H1 (cell line): Measurements from ENCODE around the gene TUT7. TPM values are rescaled to one million over a fixed set of nuclear protein-coding genes. Genes with fewer than 3 reads are reported as not detected.

ENCODE experiments used
- CTCF ChIA-PET: fragments of 300-600 bp; sonication (Branson Sonifier 250); formaldehyde crosslinking; loops from one replicate; lab custom pipeline; 2021; ENCODE audit not compliant: partially characterized antibody; lab: Charles Lee
- POLR2A ChIA-PET: fragments of 300-600 bp; sonication (Branson Sonifier 250); formaldehyde crosslinking; loops from one replicate; lab custom pipeline; 2021; ENCODE audit warnings: inconsistent platforms; ENCODE audit not compliant: partially characterized antibody; lab: Charles Lee
- DNase-seq, 2 experiments: peaks; one replicate each; pipeline versions ENCODE4 v3.0.0 to v3.0.0-alpha.2; 2010 to 2022; ENCODE audit warnings: low spot score in 2 of 2, low read depth in 1 of 2, mixed read lengths in 1 of 2
- FAIRE-seq: peaks from 2 replicates; lab custom pipeline; 2011; peaks lifted over from hg19 to GRCh38; lab: Jason Lieb, UNC
- H2AFZ ChIP-seq: 2 replicates; pipeline ENCODE4 v1.8.1; 2012; ENCODE audit warnings: low read length, inconsistent platforms
- H2AK5ac ChIP-seq: 2 replicates; pipeline ENCODE4 v1.6.1; 2013; ENCODE audit warnings: low read depth, low read length
- H2BK120ac ChIP-seq: replicated peaks from 2 replicates; pipeline ENCODE3; 2013; ENCODE audit warnings: low read depth, low read length, inconsistent platforms
- H2BK12ac ChIP-seq: 2 replicates; pipeline ENCODE4 v1.6.1; 2013; ENCODE audit warnings: low read depth, low read length
- H2BK15ac ChIP-seq: 2 replicates; pipeline ENCODE4 v1.6.1; 2013; ENCODE audit warnings: low read length
- H2BK20ac ChIP-seq: 2 replicates; pipeline ENCODE4 v1.6.1; 2013; ENCODE audit warnings: low read length
- H2BK5ac ChIP-seq: 2 replicates; pipeline ENCODE4 v1.6.1; 2013; ENCODE audit warnings: low read depth, low read length
- H3K14ac ChIP-seq: 2 replicates; pipeline ENCODE4 v1.6.1; 2013; ENCODE audit warnings: inconsistent platforms; ENCODE audit not compliant: insufficient read length
- H3K18ac ChIP-seq: 2 replicates; pipeline ENCODE4 v1.6.1; 2013; ENCODE audit warnings: low read length; ENCODE audit errors: extremely low read depth
- H3K23ac ChIP-seq: 2 replicates; pipeline ENCODE4 v1.6.1; 2013; ENCODE audit warnings: inconsistent platforms; ENCODE audit not compliant: insufficient read length
- H3K23me2 ChIP-seq: 2 replicates; pipeline ENCODE4 v1.6.1; 2013; ENCODE audit warnings: low read depth, low read length
- H3K27ac ChIP-seq: 2 replicates; pipeline ENCODE4 v1.6.1; 2011; ENCODE audit warnings: low read depth, low read length, inconsistent platforms
- H3K27me3 ChIP-seq, 4 experiments: replicated peaks in 1 of 4; 1 replicate in 1 of 4; 2 replicates in 3 of 4; pipeline versions ENCODE4 v1.6.1 to v1.8.1; 2011 to 2013; ENCODE audit warnings: low read length in 3 of 4, mild to moderate bottlenecking in 3 of 4, inconsistent platforms in 2 of 4, mixed read lengths in 2 of 4, moderate library complexity in 1 of 4; ENCODE audit not compliant: control insufficient read depth in 3 of 4, insufficient read depth in 3 of 4; ENCODE audit errors: extremely low read depth in 1 of 4
- H3K36me3 ChIP-seq, 4 experiments: 2 replicates each; pipeline versions ENCODE4 v1.6.1 to v1.8.1; 2011 to 2013; ENCODE audit warnings: mild to moderate bottlenecking in 4 of 4, low read length in 3 of 4, moderate library complexity in 2 of 4, control low read depth in 1 of 4, inconsistent platforms in 1 of 4; ENCODE audit not compliant: insufficient read depth in 4 of 4, control insufficient read depth in 2 of 4
- H3K4ac ChIP-seq: replicated peaks from 2 replicates; pipeline ENCODE3; 2013; ENCODE audit warnings: low read length, low read depth, mixed read lengths, inconsistent platforms; ENCODE audit not compliant: insufficient read length
- H3K4me1 ChIP-seq, 4 experiments: replicated peaks in 1 of 4; 1 replicate in 1 of 4; 2 replicates in 3 of 4; pipeline versions ENCODE4 v1.6.1 to v1.8.1; 2011 to 2013; ENCODE audit warnings: low read length in 3 of 4, inconsistent platforms in 2 of 4, mixed read lengths in 1 of 4; ENCODE audit not compliant: insufficient read depth in 4 of 4, control insufficient read depth in 3 of 4
- H3K4me2 ChIP-seq, 2 experiments: 2 replicates each; pipeline versions ENCODE4 v1.6.1 to v1.8.1; 2011 to 2013; ENCODE audit warnings: low read depth in 2 of 2, low read length in 2 of 2, control low read depth in 1 of 2, inconsistent platforms in 1 of 2, mild to moderate bottlenecking in 1 of 2; ENCODE audit not compliant: insufficient read depth in 1 of 2
- H3K4me3 ChIP-seq, 4 experiments: fragments of 200-600, 300-600 bp in 1 of 4; sonication (generic), shearing (Covaris generic), sonication (Bioruptor Twin) in 1 of 4; 2 replicates each; pipeline versions ENCODE4 v1.5.1 to v1.8.1; 2011 to 2016; ENCODE audit warnings: low read length in 4 of 4, low read depth in 3 of 4, control low read depth in 2 of 4, inconsistent platforms in 2 of 4, mild to moderate bottlenecking in 2 of 4, mixed read lengths in 1 of 4, moderate library complexity in 1 of 4; ENCODE audit not compliant: insufficient read depth in 2 of 4; ENCODE audit errors: extremely low read depth in 1 of 4
- H3K56ac ChIP-seq: replicated peaks from 2 replicates; pipeline ENCODE3; 2013; ENCODE audit warnings: low read depth, mild to moderate bottlenecking, mixed read lengths, low read length, inconsistent platforms; ENCODE audit not compliant: insufficient read length
- H3K79me1 ChIP-seq: 2 replicates; pipeline ENCODE4 v1.6.1; 2013; ENCODE audit warnings: low read depth, low read length, control low read depth
- H3K79me2 ChIP-seq, 2 experiments: 2 replicates each; pipeline versions ENCODE4 v1.6.1 to v1.8.1; 2012 to 2013; ENCODE audit warnings: low read length in 2 of 2, mild to moderate bottlenecking in 2 of 2, inconsistent platforms in 1 of 2; ENCODE audit not compliant: insufficient read depth in 2 of 2, control insufficient read depth in 1 of 2
- H3K9ac ChIP-seq, 4 experiments: replicated peaks in 1 of 4; 1 replicate in 1 of 4; 2 replicates in 3 of 4; pipeline versions ENCODE4 v1.6.1 to v1.8.1; 2011 to 2013; ENCODE audit warnings: low read depth in 3 of 4, low read length in 3 of 4, control low read depth in 2 of 4, mild to moderate bottlenecking in 2 of 4, moderate library complexity in 2 of 4, inconsistent platforms in 1 of 4; ENCODE audit errors: extremely low read depth in 1 of 4
- H3K9me3 ChIP-seq, 2 experiments: 2 replicates each; pipeline versions ENCODE4 v1.6.1 to v1.8.1; 2012 to 2013; ENCODE audit warnings: mild to moderate bottlenecking in 2 of 2, moderate library complexity in 2 of 2, control low read depth in 1 of 2, inconsistent platforms in 1 of 2, low read depth in 1 of 2, low read length in 1 of 2, mixed read lengths in 1 of 2; ENCODE audit not compliant: insufficient read depth in 2 of 2
- H4K20me1 ChIP-seq, 2 experiments: replicated peaks in 1 of 2; 2 replicates each; pipeline versions ENCODE3 to v1.8.1; 2011 to 2013; ENCODE audit warnings: inconsistent platforms in 2 of 2, low read length in 2 of 2, mild to moderate bottlenecking in 1 of 2; ENCODE audit not compliant: insufficient read depth in 2 of 2, control insufficient read depth in 1 of 2
- H4K5ac ChIP-seq: 2 replicates; pipeline ENCODE4 v1.6.1; 2013; ENCODE audit warnings: low read length, low read depth, mixed read lengths, inconsistent platforms; ENCODE audit not compliant: insufficient read length
- H4K8ac ChIP-seq: 2 replicates; pipeline ENCODE4 v1.8.0; 2013; ENCODE audit warnings: mild to moderate bottlenecking, moderate library complexity, low read length, inconsistent platforms; ENCODE audit not compliant: insufficient read depth; ENCODE audit errors: extremely low read depth
- H4K91ac ChIP-seq: replicated peaks from 2 replicates; pipeline ENCODE3; 2013; ENCODE audit warnings: low read length, mixed read lengths, inconsistent platforms; ENCODE audit not compliant: insufficient read length
- CBX5 ChIP-seq: fragments of 300-800, 300-1000 bp; sonication (generic); IDR thresholded peaks from 2 replicates; pipeline ENCODE4 v1.7.1; 2016; ENCODE audit warnings: antibody characterized with exemption, low read length, low read depth
- CHD1 ChIP-seq: IDR thresholded peaks from 2 replicates; pipeline ENCODE4 v1.6.1; 2012; ENCODE audit warnings: low read depth, low read length, improper control_type of control experiment
- CTBP2 ChIP-seq: IDR thresholded peaks from 2 replicates; pipeline ENCODE4 v1.7.0; 2011; ENCODE audit warnings: borderline replicate concordance, mild to moderate bottlenecking, moderate library complexity, mixed read lengths, low read length; ENCODE audit not compliant: insufficient read depth, insufficient read length
- FOSL1 ChIP-seq: IDR thresholded peaks from 2 replicates; pipeline ENCODE4 v1.6.1; 2011; ENCODE audit warnings: mild to moderate bottlenecking, low read depth, low read length, moderate library complexity; ENCODE audit not compliant: insufficient read depth
- HDAC6 ChIP-seq: IDR thresholded peaks from one replicate; pipeline ENCODE4 v1.7.1; 2012; ENCODE audit warnings: low read depth, mild to moderate bottlenecking, inconsistent platforms, low read length, moderate library complexity
- KDM1A ChIP-seq: fragments of 200-600, 300-600 bp; sonication (generic); IDR thresholded peaks from 2 replicates; pipeline ENCODE4 v1.7.1; 2016; ENCODE audit warnings: mild to moderate bottlenecking, low read length, borderline replicate concordance
- MAX ChIP-seq: IDR thresholded peaks from 2 replicates; pipeline ENCODE4 v1.6.1; 2012; ENCODE audit warnings: inconsistent platforms
- NRF1 ChIP-seq: IDR thresholded peaks from 2 replicates; pipeline ENCODE4 v1.6.1; 2011; ENCODE audit warnings: mild to moderate bottlenecking, low read depth, low read length, improper control_type of control experiment
- PHF8 ChIP-seq: fragments of 200-600 bp; sonication (generic); conservative IDR thresholded peaks from 2 replicates; pipeline ENCODE4 v1.7.1; 2012; ENCODE audit warnings: low read depth, mild to moderate bottlenecking, inconsistent platforms, low read length, moderate library complexity
- TAF1 ChIP-seq: IDR thresholded peaks from 2 replicates; pipeline ENCODE4 v1.6.1; 2011; ENCODE audit warnings: mild to moderate bottlenecking, low read depth, low read length
- WGBS, 2 experiments: shearing (Covaris generic) in 1 of 2; methylation state at CpG; one replicate each; pipeline versions ENCODE4 v1.1.6 to v1.1.7; 2013 to 2015; ENCODE audit warnings: low lambda C conversion rate in 2 of 2, mixed read lengths in 2 of 2, inconsistent platforms in 1 of 2, low coverage in 1 of 2, missing lambda C conversion rate in 1 of 2; ENCODE audit not compliant: insufficient replicate concordance in 2 of 2, insufficient coverage in 1 of 2, insufficient read length in 1 of 2; ENCODE audit errors: extremely low coverage in 1 of 2, missing lambda C conversion rate in 1 of 2; 5-methylcytosine and 5-hydroxymethylcytosine counted together
- polyA plus RNA-seq, 7 experiments: library from polyadenylated mRNA; depleted of rRNA in 3 of 7; stranded (reverse) in 5 of 7; unstranded in 2 of 7; fragments of >200 nt in 5 of 7; fragments of 200-250 nt in 2 of 7; gene quantifications; 1 replicate in 5 of 7; 2 replicates in 1 of 7; 4 replicates in 1 of 7; pipeline versions ENCODE4 v1.2.1 to v1.2.3, GENCODE V29; 2011 to 2013; ENCODE audit warnings: missing spikeins in 2 of 7, mixed read lengths in 2 of 7
- total RNA-seq: library from RNA; stranded (reverse); fragmentation: NEBNext Ultra II Directional; extraction: Animal tissue kit (Norgen Biotek cat#: 25700); gene quantifications from 2 replicates; pipeline ENCODE4 v1.2.1, GENCODE V29; 2021

Gene TUT7
- total and polyA plus RNA-seq, 2 of the 8 experiments (the other 6 are each of a cell fraction or from before 2014, with no cell fraction given) = 4.8 to 19.3 TPM

DNA sequence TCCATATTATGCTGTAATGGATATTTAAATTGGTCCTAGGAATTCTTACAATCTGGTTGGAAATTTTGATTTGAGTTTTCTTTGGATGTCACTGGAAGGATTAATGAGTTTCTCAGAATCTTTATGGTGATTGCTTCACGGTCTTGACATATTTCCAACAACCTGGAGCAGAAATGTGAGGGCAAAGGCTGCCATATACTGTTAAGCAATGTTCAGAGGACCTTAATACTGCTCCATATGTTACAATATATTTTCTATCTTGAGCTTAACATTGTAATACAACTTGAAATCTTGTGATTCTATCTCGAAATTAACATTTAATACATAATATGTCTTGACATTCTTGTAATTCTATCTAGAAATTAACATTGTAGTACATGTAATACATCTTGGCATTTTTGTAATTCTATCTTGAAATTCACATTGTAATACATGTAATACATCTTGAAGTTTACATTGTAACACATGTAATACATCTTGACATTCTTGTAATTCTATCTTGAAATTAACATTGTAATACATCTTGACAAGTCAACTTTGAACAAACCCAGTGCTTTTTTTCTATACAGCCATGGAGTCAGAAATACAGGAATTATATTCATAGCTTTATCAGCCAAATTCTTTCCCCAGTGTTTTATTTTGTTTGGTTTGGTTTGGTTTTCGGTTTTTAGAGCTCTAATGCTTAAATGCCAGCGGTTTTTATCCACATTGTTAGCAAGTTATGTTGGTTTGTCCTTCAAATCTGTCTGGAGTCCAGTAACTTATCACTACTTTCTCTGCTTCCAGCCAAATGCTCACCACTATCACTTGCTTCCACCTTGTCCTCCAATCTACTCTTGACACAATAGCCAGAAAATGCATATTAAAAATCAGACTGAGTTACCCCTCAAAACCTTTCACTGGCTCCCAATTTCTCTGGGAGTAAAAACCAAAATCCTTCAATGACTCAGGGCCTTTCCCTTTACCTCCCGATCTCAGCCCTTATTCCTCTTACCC is 3.0 kb upstream of the TUT7 start:
- Histone ChIP-seq H3K79me2 (peaks cover 0 to 14% of the 10 kb centered on the region in 2 experiments; a peak in 2 of 4 replicates), H3K23me2 (no peaks in the 10 kb centered on the region), H2BK120ac (no peak overlapping the region), H3K27me3 (peaks cover 0 to 3% (median 0%) of the 10 kb centered on the region in 4 experiments; a peak in 1 of 7 replicates), H3K56ac (no peak overlapping the region), H3K9me3 (no peaks in the 10 kb centered on the region), H3K4me1 (peaks cover 0 to 3% (median 1%) of the 10 kb centered on the region in 4 experiments; a peak in 2 of 7 replicates), H3K23ac (no peak overlapping the region), H4K91ac (no peak overlapping the region), H3K79me1 (no peaks in the 10 kb centered on the region), H2BK20ac (no peak overlapping the region), H3K4ac (no peak overlapping the region), H3K27ac (no peak overlapping the region), H3K4me2 (no peak overlapping the region), H2BK5ac (no peak overlapping the region), H2BK12ac (no peak overlapping the region), H2AK5ac (no peak overlapping the region), H4K20me1 (no peaks in the 10 kb centered on the region), H3K18ac (no peak overlapping the region), H3K9ac (no peak overlapping the region), H2BK15ac (no peak overlapping the region), H2AFZ (no peak overlapping the region), H4K5ac (no peak overlapping the region), H4K8ac (no peak overlapping the region), H3K14ac (no peak overlapping the region), H3K4me3 (no peak overlapping the region), H3K36me3 (peaks cover 0 to 4% (median 1%) of the 10 kb centered on the region in 4 experiments; a peak in 2 of 8 replicates)
- ChIA-PET POLR2A (no interaction called here), CTCF (interaction anchor here (1.7 kb wide), 1 partner anchor 13 kb away, joined by 4 read pairs; no protein-coding TSS in a partner anchor)
- WGBS, 2 experiments = 80% methylated on average over 5 of the region's 5 CpGs; no CpG with 5 or more reads in 1 of the 2 experiments
- no peak for FAIRE-seq
- no peak for DNase-seq
- TF ChIP-seq FOSL1 (no peak), PHF8 (no peak), CBX5 (no peak), CHD1 (no peak), MAX (no peak), KDM1A (no peak), CTBP2 (no peak), TAF1 (no peak), HDAC6 (no peak), NRF1 (no peak)
